ENCODE data around the gene NPVF. TPM values are rescaled to one million over a fixed set of nuclear protein-coding genes. Genes with fewer than 3 reads are reported as not detected.

The NPVF gene
- total RNA-seq, 2 donors from 2014 or later = not detected

DNA sequence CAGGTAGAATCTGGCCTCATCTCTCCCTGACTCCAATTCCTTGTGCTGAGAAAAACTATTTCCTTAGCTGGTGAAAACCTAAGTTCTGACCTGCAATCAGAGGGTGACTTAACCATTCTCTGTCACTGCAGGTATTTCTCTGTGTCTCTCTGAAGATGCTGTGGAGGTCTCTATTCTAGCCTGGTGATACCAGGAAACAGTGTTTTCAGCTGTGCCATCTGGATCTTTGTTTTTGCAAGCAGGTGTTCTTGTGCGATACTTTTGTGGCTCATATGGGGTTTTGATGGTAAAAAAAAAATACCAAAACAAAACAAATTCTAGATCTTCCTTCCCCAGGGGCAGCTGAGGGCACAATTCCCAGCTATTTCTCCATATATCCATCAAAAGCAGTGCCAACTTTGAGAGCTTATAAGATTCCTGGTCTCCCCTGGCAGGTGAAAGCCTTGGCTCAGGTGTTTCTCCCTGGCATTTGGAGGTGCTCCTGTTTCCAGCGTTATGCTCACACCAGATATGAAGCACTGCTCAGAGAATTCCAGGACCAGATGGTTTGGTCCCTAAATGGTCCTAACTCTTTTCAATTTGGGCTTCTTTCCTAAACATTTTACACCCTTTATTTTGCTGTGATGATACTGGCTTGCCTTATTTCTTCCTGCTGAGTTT is 9.9 kb upstream of the NPVF start:
- intact Hi-C loops (cut with DNase I) = no loop called here
- DNase-seq (ENCODE audit: low spot score) = no peak

DNA sequence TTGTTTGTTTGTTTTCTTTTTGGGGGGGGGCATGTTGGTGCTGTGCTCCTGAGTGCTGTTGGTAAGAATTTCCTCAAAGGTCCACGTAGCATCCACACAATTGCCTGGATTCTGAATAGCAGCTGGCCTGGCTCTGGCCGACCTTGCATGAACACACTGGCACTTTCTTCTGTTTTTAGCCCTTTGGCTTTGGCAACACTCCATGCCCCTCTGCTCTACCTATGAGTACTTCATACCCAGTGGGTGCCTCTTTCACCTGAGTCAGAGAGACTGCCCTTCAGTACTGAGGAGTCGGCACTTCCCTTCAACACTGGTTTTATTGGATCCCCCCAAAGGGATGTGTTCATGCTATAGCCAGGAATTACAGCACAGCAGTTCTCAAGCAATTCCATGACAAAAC is 7.2 kb upstream of the NPVF start:
- intact Hi-C loops (cut with DNase I) = no loop called here
- no peak for DNase-seq (ENCODE audit: low spot score)

DNA sequence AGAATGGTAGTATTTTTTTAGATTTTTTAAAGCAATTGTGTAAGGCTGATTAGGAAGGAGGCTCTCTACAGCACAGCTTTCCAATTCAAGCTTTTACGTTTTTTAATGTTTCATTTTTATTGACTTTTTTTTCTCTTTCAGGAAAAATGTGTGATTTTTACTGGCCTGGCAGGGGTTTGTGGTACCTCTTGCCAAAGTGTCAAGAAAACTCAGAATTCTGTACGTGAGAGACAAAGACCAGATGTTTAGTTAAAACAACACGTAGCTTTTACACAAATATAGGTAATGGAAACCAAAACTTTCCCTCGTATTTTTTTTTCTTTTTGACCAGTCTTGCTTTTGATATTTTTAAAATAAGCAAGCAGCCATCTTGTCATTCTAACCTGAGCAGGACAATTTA is 6.0 kb upstream of the NPVF start:
- intact Hi-C loops (cut with DNase I) = no loop called here
- no peak for DNase-seq (ENCODE audit: low spot score)

DNA sequence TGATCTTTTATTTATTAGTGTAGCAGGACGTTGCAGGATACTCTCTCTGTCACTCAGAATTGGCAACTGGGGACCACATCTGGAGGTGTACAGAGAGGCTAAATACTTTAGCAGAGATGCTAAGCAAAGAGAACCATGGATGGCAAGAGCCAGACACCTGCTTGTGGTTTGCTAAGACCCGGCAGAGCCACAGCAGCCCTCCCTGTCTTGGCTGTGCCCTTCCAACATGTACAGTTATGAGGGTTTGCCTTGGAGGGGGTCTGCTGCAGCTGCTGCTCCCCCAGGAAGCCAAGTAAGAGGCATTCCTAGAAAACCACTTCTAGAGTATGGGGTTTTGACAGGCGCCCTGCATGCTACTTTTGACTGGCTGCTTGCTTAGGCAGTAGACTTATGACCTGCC is 5.1 kb downstream of the NPVF start:
- no peak for DNase-seq (ENCODE audit: low spot score)
- intact Hi-C loops (cut with DNase I) = no loop called here

DNA sequence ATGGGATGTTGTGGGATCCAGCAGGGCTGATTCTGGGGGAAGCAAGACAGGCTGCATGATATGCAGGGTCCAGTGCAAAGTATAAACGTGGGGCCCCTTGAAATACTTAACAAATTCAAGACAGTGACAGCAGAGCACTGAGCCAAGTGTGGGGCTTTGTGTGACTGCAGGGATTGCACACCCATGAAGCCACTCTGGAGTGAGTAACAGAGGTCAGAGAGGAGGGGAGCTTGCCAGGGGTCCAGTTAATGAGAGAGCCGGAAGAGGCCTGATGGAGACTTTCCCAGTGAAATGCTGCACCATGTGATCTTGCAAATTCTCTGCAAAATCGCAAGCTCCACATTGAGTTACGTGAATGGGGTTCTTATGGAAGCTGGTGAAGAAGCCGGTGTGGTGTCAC is 5.6 kb downstream of the NPVF start:
- intact Hi-C loops (cut with DNase I) = no loop called here
- DNase-seq (ENCODE audit: low spot score) = no peak

DNA sequence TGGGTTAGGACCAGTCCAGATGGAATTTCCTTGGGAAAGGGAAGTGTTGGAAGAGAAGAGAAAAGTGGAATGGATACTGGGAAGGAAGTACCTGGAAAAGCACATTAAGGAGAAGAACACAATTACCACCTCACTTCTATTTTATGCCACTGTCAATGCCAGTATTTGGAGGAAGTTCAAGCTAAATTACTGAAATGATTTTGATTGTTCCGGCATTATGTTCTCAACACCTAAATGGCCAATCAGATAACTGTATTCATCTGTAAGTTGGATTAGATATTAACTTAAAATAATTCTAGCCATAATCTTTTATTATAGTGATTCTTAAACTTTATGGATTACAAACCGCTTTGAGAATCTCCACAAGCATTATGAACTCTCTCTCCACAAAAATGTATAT is 7.3 kb downstream of the NPVF start:
- intact Hi-C loops (cut with DNase I) = no loop called here
- DNase-seq (ENCODE audit: low spot score) = no peak

DNA sequence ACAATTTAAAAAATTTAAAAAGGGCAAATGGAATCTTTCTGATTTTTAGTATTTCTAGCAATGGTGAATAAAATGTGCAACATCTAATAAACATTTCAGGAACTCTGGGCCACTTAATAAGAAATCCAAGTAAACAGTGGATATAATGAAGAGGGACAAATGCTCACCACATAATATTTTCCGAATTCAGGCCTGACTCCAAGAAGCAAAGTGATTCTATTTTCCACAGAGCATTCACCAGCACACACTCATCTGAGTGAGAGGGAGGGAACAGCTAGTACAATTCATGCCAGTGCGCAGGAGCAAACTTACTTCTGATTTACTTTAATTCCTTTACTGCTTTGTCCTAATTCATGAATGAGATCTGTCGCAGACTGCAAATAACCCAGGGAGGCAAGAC is 10.1 kb downstream of the NPVF start:
- intact Hi-C loops (cut with DNase I) = no loop called here
- DNase-seq (ENCODE audit: low spot score) = no peak

DNA sequence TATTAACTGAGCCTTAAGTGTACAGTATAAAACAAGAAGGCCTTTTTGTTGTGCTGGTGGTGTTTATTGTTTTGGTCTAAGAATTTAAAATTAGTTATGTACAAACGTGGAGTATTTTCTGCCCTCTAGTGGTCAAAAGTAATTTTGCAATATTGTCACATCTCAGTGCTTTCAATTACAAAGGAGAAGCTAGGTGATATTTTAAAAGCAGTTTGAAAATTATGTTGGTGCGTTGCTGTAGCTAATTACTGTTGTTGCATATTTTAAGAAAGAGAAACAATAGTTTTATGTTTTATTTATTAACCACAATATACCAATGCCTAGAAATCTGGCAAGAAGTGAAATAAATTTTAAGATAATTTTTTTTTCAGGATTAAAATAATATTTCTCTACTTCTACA is 11.4 kb downstream of the NPVF start:
- intact Hi-C loops (cut with DNase I) = no loop called here

DNA sequence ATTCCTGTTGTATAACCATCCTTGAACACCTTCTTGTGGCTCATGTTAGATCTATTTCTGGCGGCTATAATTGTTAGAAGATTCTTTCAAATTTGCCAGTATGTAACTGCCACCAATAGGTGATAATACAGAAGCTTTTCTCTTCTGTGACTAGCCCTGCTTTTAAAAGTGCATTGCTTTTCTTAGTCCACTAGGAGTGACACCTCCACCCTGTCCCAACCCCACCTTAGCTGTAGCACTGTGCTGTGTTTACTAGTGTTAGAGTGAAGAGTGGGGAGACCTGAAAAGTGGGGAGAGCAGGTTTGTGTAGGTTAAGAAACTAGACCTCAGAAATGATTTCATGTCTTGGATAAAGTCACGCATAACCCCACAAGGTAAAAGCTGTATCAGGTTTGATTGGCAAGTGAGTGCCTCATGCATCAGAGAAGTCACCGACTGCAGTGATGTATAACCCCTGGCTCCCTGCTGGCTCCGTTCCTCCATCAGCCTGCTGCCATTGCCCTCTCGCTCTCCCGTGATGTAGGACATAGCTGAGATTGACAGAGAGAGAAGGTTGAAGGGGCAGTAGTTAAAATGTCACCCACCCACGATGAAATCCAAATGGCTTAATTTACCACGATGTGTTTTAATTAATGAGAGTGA is 12.5 kb downstream of the NPVF start:
- intact Hi-C loops (cut with DNase I) = no loop called here
- DNase-seq (ENCODE audit: low spot score) = no peak

More for the DNA sequence above, 11.4 kb downstream of the NPVF start:
- no peak for DNase-seq (ENCODE audit: low spot score)

DNA sequence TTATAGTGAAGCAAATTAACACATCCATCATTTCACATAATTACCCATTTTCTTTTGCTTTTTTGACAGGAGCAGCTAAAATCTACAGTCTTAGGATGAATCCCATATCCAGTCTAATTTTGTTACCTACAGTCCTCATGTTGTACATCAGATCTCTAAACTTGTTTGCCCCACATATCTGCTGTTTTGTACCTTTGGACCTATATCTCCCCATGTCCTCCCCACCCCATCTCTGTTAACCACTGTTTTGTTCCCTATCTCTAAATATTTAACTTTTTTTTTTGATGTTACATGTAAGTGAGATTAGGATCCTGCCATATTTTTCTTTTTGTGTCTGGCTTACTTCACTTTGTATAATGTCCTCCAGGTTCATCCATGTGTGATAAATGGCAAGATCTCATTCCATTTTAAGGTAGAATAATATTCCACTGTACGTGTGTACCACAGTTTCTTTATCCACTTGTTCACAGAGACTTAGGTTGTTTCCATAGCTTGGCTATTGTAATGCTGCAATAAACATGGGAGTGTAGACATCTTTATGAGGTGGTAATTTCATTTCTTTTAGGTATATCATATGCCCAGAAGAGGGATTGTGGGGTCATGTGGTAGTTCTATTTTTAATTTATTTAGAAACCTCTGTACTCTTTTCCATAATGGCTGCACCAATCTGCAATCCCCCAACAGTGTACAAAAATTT is 19.6 kb downstream of the NPVF start:
- intact Hi-C loops (cut with DNase I) = loop anchor here in 1 of 2 donors (2.0 kb wide), 1 partner anchor 44 kb away; no protein-coding TSS in a partner anchor
- DNase-seq (ENCODE audit: low spot score) = no peak

DNA sequence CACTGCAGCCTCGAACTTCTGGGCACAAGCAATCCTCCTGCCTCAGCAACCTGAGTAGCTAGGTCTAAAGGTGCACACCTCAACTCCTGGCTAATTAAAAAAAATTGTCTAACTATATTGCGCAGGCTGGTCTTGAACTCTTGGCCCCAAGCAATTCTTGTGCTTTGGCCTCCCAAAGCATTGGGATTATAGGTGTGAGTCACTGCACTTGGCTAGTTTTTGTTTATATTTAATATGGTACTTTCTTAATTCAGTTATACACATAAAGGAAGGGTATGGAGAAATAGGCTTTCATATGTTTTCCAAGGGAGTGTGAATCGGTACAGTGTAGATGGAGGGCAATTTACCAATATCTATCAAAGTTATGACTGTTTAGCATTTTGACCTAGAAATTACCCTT is 20.4 kb downstream of the NPVF start:
- intact Hi-C loops (cut with DNase I) = loop anchor here in 1 of 2 donors (2.0 kb wide), 1 partner anchor 43 kb away; no protein-coding TSS in a partner anchor
- no peak for DNase-seq (ENCODE audit: low spot score)

DNA sequence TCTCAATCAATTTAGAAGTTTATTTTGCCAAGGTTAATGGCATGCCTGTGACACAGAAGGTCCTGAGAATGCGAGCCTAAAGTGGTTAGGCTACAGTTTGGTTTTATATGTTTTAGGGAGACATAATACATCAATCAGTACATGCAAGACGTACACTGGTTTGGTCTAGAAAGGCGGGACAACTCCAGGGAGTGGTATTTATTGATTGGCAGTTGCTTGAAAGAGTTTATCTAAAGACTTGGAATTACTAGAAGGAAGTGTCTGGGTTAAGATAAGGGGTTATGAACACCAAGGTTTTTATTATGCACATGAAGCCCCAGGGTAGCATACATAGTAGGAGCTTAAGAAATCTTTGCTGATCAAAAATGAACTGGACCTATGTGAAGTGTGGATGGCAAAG is 21.5 kb downstream of the NPVF start:
- intact Hi-C loops (cut with DNase I) = no loop called here
- DNase-seq (ENCODE audit: low spot score) = no peak

DNA sequence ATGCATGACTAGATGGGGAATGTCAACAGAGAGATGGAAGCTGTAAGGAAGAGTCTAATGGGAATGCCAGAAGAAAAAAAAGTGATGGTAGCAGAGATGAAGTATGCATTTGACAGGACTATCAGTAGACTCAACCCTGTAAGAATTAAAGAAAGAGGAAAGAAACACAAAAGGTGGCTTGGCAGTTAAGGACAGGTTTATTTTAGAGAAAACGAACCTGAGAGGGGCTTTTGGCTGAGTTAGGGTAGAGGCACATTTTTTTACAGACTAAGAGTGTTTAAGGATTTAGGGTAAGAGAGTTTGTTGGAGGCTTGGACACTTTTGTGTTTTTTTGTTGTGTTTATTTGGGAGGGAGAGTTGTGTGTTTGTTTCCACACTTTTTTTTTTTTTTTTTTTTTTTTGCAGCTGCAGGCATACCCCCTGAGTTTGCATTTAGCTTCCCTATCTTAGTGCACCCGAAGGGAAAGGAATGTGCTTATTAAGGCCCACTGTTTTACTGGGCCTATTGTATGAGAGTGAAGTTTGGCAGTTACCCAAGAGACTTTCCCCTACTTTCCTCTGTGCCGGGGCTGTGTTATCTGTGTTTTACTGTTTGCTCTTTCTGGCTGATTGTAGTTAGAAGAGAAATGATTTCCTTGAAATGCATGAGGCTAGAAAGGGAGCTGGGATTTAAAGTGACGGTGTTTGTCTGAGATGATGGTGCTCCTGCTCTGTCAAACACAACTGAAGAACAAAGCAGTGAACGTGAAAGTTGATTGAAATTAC is 32.0 kb downstream of the NPVF start:
- no peak for DNase-seq (ENCODE audit: low spot score)
- intact Hi-C loops (cut with DNase I) = no loop called here

DNA sequence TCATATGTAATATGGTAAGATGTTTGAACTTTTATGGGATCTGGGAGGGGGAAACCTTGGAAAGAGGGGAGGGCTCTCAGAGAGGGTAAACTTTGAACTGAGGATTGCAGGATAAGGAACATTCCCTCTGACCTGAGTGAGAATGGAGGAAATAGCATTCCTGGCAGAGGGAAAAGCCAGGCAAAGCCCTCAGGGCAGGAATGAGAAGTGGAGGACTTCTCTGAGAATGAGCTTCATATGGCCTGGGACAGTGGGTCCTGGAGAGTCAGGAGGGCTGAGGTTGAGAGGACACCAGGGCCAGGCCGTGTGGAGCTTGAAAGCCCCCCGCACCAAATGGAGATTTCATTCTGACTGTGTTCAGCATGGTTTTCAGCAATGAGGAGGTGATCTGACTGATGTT is 34.2 kb downstream of the NPVF start:
- intact Hi-C loops (cut with DNase I) = no loop called here
- no peak for DNase-seq (ENCODE audit: low spot score)

DNA sequence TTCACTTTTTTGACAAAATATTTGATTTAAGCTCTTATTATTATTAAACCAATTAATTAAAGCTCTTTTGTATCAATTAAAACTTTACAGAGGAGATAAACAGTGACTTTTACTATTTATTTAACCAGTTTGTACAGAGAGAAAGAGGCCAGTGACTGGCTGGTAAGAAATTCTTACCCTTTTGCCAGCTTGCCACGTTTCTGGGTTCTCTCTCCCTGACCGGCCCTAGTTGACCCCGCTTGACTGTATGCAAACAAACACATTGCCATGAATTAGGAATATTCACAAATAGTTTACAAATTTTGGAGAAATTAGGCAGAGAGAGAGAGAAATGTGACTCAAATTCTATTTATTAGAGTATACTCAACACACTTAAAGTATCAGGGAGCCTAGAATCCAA is 36.2 kb downstream of the NPVF start:
- intact Hi-C loops (cut with DNase I) = no loop called here
- DNase-seq (ENCODE audit: low spot score) = no peak

DNA sequence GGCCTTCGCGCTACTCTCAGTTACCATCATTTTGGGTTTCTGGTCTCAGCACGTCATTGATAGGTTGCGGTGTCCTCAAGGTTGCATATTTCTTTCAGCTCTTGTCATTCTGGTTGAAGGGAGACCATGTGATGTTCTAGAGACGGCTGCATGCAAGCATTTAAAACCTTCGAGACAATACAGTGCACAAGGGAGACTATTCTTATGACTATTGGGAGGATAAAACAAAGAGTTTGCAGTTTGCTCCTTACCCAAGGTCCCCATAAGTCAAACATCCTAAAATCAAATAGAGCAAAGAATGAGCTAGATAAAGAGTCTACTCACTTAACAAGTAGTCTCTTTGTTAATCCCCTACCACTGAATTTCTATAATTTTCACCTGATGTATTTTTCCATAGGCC is 39.1 kb downstream of the NPVF start:
- DNase-seq (ENCODE audit: low spot score) = no peak
- intact Hi-C loops (cut with DNase I) = no loop called here

DNA sequence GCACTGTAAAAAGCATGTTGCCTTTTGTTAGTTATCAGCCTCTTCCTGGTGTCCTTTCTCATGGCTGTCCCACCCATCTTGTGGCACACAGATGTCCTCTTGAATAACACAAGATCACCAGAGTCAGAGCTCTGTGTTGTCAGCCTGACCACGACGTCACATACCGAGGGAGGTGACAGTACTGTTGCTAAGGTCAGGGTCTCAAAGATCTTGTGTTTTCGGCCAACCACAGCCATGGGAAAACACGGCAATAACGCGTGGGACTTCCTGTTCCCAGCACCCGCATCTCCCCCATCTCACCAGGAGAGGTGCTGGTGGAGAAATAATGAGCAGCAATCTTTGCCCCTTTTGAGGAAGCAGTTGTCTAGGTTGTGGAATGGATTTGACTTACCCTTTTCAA is 40.4 kb downstream of the NPVF start:
- intact Hi-C loops (cut with DNase I) = no loop called here
- no peak for DNase-seq (ENCODE audit: low spot score)

DNA sequence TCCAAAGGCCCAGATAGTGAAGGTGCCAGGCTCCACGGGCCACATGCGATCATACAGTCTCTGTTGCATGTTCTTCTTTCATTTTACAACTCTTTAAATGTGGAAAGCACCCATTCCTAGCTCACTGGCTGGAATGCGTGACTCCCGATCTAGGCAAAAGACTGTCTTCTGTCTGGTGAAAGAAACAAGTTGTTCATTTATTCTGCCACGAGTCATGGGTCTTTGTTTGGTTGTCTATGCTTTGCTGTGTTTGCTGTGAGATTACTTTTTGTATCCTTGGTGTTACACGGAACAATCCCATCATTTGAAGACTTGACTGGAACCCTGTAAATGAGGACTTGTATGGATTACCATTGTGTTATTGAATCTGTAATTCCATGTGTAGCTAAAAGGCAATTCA is 41.9 kb downstream of the NPVF start:
- no peak for DNase-seq (ENCODE audit: low spot score)
- intact Hi-C loops (cut with DNase I) = no loop called here

DNA sequence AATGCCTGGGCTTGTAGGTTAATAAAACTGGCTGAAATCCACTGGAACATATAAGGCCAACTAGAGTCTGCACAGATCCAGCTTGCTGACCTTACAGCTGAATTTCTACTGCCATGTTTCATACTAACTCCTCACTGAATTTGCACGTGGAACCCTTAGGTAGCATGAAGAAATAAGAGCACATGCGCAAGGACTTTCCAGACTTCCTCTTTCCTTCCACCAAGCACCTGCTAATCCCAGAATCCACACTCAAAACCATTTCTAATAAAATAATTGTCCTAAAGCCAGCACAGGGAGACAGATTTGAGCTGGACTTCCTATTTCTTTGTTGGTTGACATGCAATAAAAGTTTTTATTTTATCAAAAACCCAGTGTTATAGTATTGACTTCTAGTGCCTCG is 46.8 kb downstream of the NPVF start:
- DNase-seq (ENCODE audit: low spot score) = no peak
- intact Hi-C loops (cut with DNase I) = no loop called here

DNA sequence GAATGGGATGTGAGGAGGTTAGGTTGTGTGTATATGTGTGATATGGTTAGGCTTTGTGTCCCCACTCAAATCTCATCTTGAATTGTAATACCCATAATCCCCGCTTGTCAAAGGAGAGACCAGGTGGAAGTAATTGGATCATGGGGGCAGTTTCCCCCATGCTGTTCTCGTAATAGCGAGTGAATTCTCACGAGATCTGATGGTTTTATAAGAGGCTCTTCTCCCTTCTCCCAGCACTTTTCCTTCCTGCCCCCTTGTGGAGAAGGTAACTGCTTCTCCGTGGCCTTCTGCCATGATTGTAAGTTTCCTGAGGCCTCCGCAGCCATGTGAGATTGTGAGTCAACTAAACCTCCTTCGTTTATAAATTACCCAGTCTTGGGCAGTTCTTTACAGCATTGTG is 47.3 kb downstream of the NPVF start:
- intact Hi-C loops (cut with DNase I) = no loop called here

More for the DNA sequence above, 47.3 kb downstream of the NPVF start:
- no peak for DNase-seq (ENCODE audit: low spot score)

Measured in posterior vena cava (tissue), 2 donors.